ACC112 (cell line): Measurements from ENCODE around the gene CYP4A11.
"Not testable (repeated sequence)": the region's sequence is repeated elsewhere in the genome, so short reads cannot be mapped to it uniquely, and the experiment has no call there.

Experiments used
- H2AFZ ChIP-seq: fragments of 200-600 bp; sonication (generic); one replicate; pipeline ENCODE4 v1.6.0; 2017; ENCODE audit warnings: antibody characterized with exemption, low read length; ENCODE audit not compliant: unreplicated experiment
- H3K27ac ChIP-seq: fragments of 200-600 bp; sonication (generic); 2 replicates; pipeline ENCODE4 v1.5.1; 2014; ENCODE audit warnings: low read depth, mild to moderate bottlenecking, antibody characterized with exemption, low read length, moderate library complexity
- H3K27me3 ChIP-seq: fragments of 200-600 bp; sonication (generic); 2 replicates; pipeline ENCODE4 v1.6.1; 2014; ENCODE audit warnings: mild to moderate bottlenecking, antibody characterized with exemption, low read length, moderate library complexity, mixed read lengths; ENCODE audit not compliant: insufficient read depth
- H3K36me3 ChIP-seq: fragments of 200-600 bp; sonication (generic); 2 replicates; pipeline ENCODE4 v1.6.1; 2016; ENCODE audit warnings: mild to moderate bottlenecking, antibody characterized with exemption, low read length, moderate library complexity, mixed read lengths; ENCODE audit not compliant: insufficient read depth
- H3K4me1 ChIP-seq: fragments of 200-600 bp; sonication (generic); one replicate; pipeline ENCODE4 v1.6.1; 2016; ENCODE audit warnings: low read length, mixed read lengths; ENCODE audit not compliant: insufficient read depth, unreplicated experiment, control insufficient read depth
- H3K4me3 ChIP-seq: fragments of 200-600 bp; sonication (generic); 2 replicates; pipeline ENCODE4 v1.5.1; 2014; ENCODE audit warnings: mild to moderate bottlenecking, low read depth, low read length
- H3K79me2 ChIP-seq: fragments of 200-600 bp; sonication (generic); one replicate; pipeline ENCODE4 v1.6.0; 2016; ENCODE audit warnings: low read length; ENCODE audit not compliant: control insufficient read depth, unreplicated experiment, insufficient read depth

The CYP4A11 gene

GRCh38 chr1:46910790-46911189, 30.5 kb downstream of the CYP4A11 start:
- H3K27me3 ChIP-seq, result no peaks in the 10 kb centered on the region
- no peaks in the 10 kb centered on the region for H3K4me1 ChIP-seq
- H3K36me3 ChIP-seq, result no peaks in the 10 kb centered on the region
- H3K27ac ChIP-seq, result no peak overlapping the region
- H3K4me3 ChIP-seq, result no peak overlapping the region
- no peak overlapping the region for H2AFZ ChIP-seq
- H3K79me2 ChIP-seq, result no peaks in the 10 kb centered on the region

- H3K27me3 ChIP-seq, result no peaks in the 10 kb centered on the region
- no peak overlapping the region for H3K27ac ChIP-seq
- H3K36me3 ChIP-seq, result no peaks in the 10 kb centered on the region
- H3K4me3 ChIP-seq, result no peak overlapping the region
- no peaks in the 10 kb centered on the region for H3K4me1 ChIP-seq
- no peaks in the 10 kb centered on the region for H3K79me2 ChIP-seq
- H2AFZ ChIP-seq, result no peak overlapping the region
Measured at GRCh38 chr1:46903481-46903880, 37.8 kb downstream of the CYP4A11 start.

- no peaks in the 10 kb centered on the region for H3K79me2 ChIP-seq
- H3K27ac ChIP-seq, result no peak overlapping the region
- no peak overlapping the region for H3K4me3 ChIP-seq
- H3K27me3 ChIP-seq, result no peaks in the 10 kb centered on the region
- no peaks in the 10 kb centered on the region for H3K4me1 ChIP-seq
- no peaks in the 10 kb centered on the region for H3K36me3 ChIP-seq
- no peak overlapping the region for H2AFZ ChIP-seq
Measured at GRCh38 chr1:46900401-46900800, 40.9 kb downstream of the CYP4A11 start.

- H3K36me3 ChIP-seq, H3K4me3 ChIP-seq, H3K79me2 ChIP-seq, H3K4me1 ChIP-seq, H3K27ac ChIP-seq, H3K27me3 ChIP-seq, H2AFZ ChIP-seq: not testable (repeated sequence)
Measured at GRCh38 chr1:46881656-46882055, 59.6 kb downstream of the CYP4A11 start.
